WTC11 (cell line): ENCODE measurements around the gene NSMF. TPM values are rescaled to one million over a fixed set of nuclear protein-coding genes. Genes with fewer than 3 reads are reported as not detected.

Experiments
- ATAC-seq: fragments of 200-7000 bp; cut with Tn5 transposase; 2 replicates; pipeline ENCODE4 v1.10.0; 2021; ENCODE audit warnings: mild to moderate bottlenecking, moderate library complexity
- CTCF ChIA-PET: fragments of 300-600 bp; sonication (Branson Sonifier 250); formaldehyde crosslinking; loops from one replicate; lab custom pipeline; 2021; ENCODE audit warnings: antibody characterized with exemption; lab: Charles Lee
- POLR2A ChIA-PET: fragments of 350-600 bp; sonication (Branson Sonifier 250); formaldehyde crosslinking; loops from one replicate; lab custom pipeline; 2021; ENCODE audit warnings: antibody characterized with exemption; lab: Charles Lee
- DNase-seq: peaks from one replicate; pipeline ENCODE4 v3.0.0; 2021; ENCODE audit warnings: low spot score
- H3K27ac Mint-ChIP-seq: 2 replicates; pipeline ENCODE4 v1.8.0; 2021; ENCODE audit warnings: mixed read lengths
- H3K27me3 Mint-ChIP-seq: 2 replicates; pipeline ENCODE4 v1.8.0; 2021; ENCODE audit warnings: low read depth, mild to moderate bottlenecking, moderate library complexity, mixed read lengths
- H3K36me3 Mint-ChIP-seq: 2 replicates; pipeline ENCODE4 v1.8.0; 2021; ENCODE audit warnings: mixed read lengths
- H3K4me1 Mint-ChIP-seq: 2 replicates; pipeline ENCODE4 v1.8.0; 2022; ENCODE audit warnings: mixed read lengths
- H3K4me3 Mint-ChIP-seq: 2 replicates; pipeline ENCODE4 v1.8.0; 2021; ENCODE audit warnings: mild to moderate bottlenecking, moderate library complexity, mixed read lengths
- H3K9me3 Mint-ChIP-seq: 2 replicates; pipeline ENCODE4 v1.8.0; 2021; ENCODE audit warnings: mixed read lengths
- AR ChIP-seq: fragments of 250-450 bp; sonication (Bioruptor Pico); IDR thresholded peaks from 2 replicates; pipeline ENCODE4 v1.9.0; 2021; ENCODE audit warnings: mild to moderate bottlenecking
- GABPB1 ChIP-seq: sonication (generic); formaldehyde crosslinking; IDR thresholded peaks from 2 replicates; pipeline ENCODE4 v1.8.1; 2023; ENCODE audit warnings: mild to moderate bottlenecking, missing genetic modification reagents
- HMGA2 ChIP-seq: fragments of 250-450 bp; sonication (Bioruptor Pico); IDR thresholded peaks from 2 replicates; pipeline ENCODE4 v1.4.0; 2021; ENCODE audit warnings: mild to moderate bottlenecking, moderate library complexity
- HMGXB4 ChIP-seq: sonication (generic); formaldehyde crosslinking; IDR thresholded peaks from 2 replicates; pipeline ENCODE4 v1.8.1; 2023; ENCODE audit warnings: mild to moderate bottlenecking, moderate library complexity, missing genetic modification reagents
- JUN ChIP-seq: sonication (generic); formaldehyde crosslinking; IDR thresholded peaks from 2 replicates; pipeline ENCODE4 v1.8.0; 2023; ENCODE audit warnings: mild to moderate bottlenecking, missing genetic modification reagents
- ZMAT4 ChIP-seq: fragments of 250-450 bp; sonication (Bioruptor Pico); IDR thresholded peaks from 2 replicates; pipeline ENCODE4 v1.9.0; 2021; ENCODE audit warnings: mild to moderate bottlenecking
- ZNF232 ChIP-seq: sonication (generic); formaldehyde crosslinking; IDR thresholded peaks from 2 replicates; pipeline ENCODE4 v1.8.0; 2022; ENCODE audit warnings: mild to moderate bottlenecking, missing genetic modification reagents
- total RNA-seq: library from RNA; stranded (reverse); gene quantifications from 3 replicates; pipeline ENCODE4 v1.2.3, GENCODE V29; 2021
- TF ChIP-seq, protein P1 (sequence below): sonication (generic); formaldehyde crosslinking; IDR thresholded peaks from 2 replicates; pipeline ENCODE4 v1.8.0; 2022; ENCODE audit warnings: mild to moderate bottlenecking, missing genetic modification reagents
- TF ChIP-seq, protein P2 (sequence below): sonication (generic); formaldehyde crosslinking; IDR thresholded peaks from 2 replicates; pipeline ENCODE4 v1.8.1; 2023; ENCODE audit warnings: mild to moderate bottlenecking, missing genetic modification reagents
- TF ChIP-seq, protein P3 (sequence below): sonication (generic); formaldehyde crosslinking; IDR thresholded peaks from 2 replicates; pipeline ENCODE4 v1.8.0; 2022; ENCODE audit warnings: missing genetic modification reagents

The NSMF gene
- total RNA-seq, 1 experiment from 2014 or later, result 61.9 TPM

- TF ChIP-seq, protein P1, sequence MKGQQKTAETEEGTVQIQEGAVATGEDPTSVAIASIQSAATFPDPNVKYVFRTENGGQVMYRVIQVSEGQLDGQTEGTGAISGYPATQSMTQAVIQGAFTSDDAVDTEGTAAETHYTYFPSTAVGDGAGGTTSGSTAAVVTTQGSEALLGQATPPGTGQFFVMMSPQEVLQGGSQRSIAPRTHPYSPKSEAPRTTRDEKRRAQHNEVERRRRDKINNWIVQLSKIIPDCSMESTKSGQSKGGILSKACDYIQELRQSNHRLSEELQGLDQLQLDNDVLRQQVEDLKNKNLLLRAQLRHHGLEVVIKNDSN (CRISPR knock-in tag), result no peak
- no peak for TF ChIP-seq GABPB1 (CRISPR knock-in tag)
- TF ChIP-seq ZMAT4 (CRISPR knock-in tag), result no peak
- no peak for TF ChIP-seq ZNF232 (CRISPR knock-in tag)
- TF ChIP-seq HMGXB4 (CRISPR knock-in tag), result peak; percentile 52
Observed at GRCh38 chr9:137458194-137459151, 661 bp downstream of the NSMF start (continued).

GRCh38 chr9:137457406-137458193, 1.5 kb downstream of the NSMF start:
- ATAC-seq (no peak), DNase-seq (no peak)
- H3K27ac Mint-ChIP-seq, result no peak overlapping the region
- POLR2A ChIA-PET, result no interaction called here
- H3K4me1 Mint-ChIP-seq, result peaks cover 6% of the 10 kb centered on the region
- no peaks in the 10 kb centered on the region for H3K27me3 Mint-ChIP-seq
- H3K36me3 Mint-ChIP-seq, result peaks cover 3% of the 10 kb centered on the region; the same call in 1 of the 2 replicates
- CTCF ChIA-PET, result interaction anchor here (1.0 to 1.6 kb wide), 2 partner anchors 12 to 171 kb away, joined by 3 to 5 read pairs; no protein-coding TSS in a partner anchor
- peak overlapping the region; percentile 33 for H3K4me3 Mint-ChIP-seq
- TF ChIP-seq, protein P2, sequence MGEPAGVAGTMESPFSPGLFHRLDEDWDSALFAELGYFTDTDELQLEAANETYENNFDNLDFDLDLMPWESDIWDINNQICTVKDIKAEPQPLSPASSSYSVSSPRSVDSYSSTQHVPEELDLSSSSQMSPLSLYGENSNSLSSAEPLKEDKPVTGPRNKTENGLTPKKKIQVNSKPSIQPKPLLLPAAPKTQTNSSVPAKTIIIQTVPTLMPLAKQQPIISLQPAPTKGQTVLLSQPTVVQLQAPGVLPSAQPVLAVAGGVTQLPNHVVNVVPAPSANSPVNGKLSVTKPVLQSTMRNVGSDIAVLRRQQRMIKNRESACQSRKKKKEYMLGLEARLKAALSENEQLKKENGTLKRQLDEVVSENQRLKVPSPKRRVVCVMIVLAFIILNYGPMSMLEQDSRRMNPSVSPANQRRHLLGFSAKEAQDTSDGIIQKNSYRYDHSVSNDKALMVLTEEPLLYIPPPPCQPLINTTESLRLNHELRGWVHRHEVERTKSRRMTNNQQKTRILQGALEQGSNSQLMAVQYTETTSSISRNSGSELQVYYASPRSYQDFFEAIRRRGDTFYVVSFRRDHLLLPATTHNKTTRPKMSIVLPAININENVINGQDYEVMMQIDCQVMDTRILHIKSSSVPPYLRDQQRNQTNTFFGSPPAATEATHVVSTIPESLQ (CRISPR knock-in tag), result no peak
- TF ChIP-seq JUN (CRISPR knock-in tag), result no peak
- TF ChIP-seq, protein P3, sequence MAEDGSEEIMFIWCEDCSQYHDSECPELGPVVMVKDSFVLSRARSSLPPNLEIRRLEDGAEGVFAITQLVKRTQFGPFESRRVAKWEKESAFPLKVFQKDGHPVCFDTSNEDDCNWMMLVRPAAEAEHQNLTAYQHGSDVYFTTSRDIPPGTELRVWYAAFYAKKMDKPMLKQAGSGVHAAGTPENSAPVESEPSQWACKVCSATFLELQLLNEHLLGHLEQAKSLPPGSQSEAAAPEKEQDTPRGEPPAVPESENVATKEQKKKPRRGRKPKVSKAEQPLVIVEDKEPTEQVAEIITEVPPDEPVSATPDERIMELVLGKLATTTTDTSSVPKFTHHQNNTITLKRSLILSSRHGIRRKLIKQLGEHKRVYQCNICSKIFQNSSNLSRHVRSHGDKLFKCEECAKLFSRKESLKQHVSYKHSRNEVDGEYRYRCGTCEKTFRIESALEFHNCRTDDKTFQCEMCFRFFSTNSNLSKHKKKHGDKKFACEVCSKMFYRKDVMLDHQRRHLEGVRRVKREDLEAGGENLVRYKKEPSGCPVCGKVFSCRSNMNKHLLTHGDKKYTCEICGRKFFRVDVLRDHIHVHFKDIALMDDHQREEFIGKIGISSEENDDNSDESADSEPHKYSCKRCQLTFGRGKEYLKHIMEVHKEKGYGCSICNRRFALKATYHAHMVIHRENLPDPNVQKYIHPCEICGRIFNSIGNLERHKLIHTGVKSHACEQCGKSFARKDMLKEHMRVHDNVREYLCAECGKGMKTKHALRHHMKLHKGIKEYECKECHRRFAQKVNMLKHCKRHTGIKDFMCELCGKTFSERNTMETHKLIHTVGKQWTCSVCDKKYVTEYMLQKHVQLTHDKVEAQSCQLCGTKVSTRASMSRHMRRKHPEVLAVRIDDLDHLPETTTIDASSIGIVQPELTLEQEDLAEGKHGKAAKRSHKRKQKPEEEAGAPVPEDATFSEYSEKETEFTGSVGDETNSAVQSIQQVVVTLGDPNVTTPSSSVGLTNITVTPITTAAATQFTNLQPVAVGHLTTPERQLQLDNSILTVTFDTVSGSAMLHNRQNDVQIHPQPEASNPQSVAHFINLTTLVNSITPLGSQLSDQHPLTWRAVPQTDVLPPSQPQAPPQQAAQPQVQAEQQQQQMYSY (CRISPR knock-in tag), result no peak
- TF ChIP-seq HMGA2 (CRISPR knock-in tag), result no peak
- no peak for TF ChIP-seq AR (CRISPR knock-in tag)
- H3K9me3 Mint-ChIP-seq, result no peaks in the 10 kb centered on the region
